Measurements from ENCODE around the gene ENDOU.

ENDOU gene

DNA sequence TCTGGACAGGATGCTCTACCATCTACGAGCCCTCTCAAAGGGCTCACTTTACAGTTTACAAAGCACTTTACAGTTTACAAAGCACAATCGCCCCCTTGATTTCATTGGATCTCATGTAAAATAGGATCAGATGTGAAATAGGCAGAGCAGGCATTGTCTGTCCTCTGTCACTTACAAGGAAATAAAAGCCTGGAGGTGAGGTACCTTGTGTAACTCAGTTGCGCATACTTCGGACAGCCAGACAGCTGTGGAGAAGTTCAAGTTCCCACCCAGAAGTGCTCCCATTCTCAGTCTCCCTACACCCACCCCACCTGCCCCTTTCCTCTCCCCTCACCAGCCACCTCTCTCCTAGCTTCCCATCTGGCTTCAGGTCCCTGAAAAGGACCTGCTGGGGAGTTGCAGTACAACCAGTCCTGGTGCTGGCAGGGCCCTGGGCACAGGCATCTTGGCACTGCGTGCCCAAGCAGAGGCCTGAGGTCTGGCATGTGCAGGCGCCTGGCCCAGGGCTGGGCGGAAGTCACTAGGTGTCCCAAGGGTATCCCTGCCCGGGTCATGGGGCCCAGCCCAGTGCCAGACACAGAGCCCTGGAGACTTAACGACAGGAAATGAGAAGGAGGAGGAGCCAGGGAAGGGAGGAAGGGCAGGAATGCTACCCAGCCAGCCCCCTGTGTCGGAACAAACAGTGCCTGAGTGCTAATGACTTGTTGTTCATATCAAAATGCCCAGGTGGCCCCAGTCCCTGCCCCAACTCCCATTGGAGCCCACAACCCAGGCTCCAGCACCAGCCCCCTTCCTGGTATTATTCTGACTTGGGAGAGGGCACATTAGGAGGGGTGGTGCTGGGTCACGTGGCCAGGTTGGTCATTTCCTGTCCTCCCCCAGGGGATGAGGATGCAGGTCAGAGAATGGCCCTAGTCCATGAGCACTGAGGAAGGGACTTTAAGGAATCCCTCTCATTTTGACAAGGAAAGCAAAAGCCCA lies 28.0 kb upstream of the ENDOU start:
- WGBS, 2 donors (ENCODE audit: extremely low coverage in 2 of 2, insufficient read length in 2 of 2, insufficient replicate concordance in 1 of 2), result no CpG with 5 or more reads among the region's 11 CpGs
- no peak overlapping the region for H3K27ac ChIP-seq (replicated peaks; ENCODE audit: low read length)
- DNase-seq (ENCODE audit: low spot score), result no peak

GRCh38 chr12:47752552-47752951 lies 27.3 kb upstream of the ENDOU start:
- Histone ChIP-seq H3K79me1 (ENCODE audit: low read depth, low read length) (no peaks in the 10 kb centered on the region), H3K14ac (ENCODE audit: low read length) (no peak overlapping the region), H3K36me3 (replicated peaks in 1 of 2; ENCODE audit: control insufficient read depth in 2 of 2, insufficient read depth in 2 of 2, low read length in 2 of 2) (no peaks in the 10 kb centered on the region), H3K18ac (ENCODE audit: low read length) (no peak overlapping the region), H3K4me3 (ENCODE audit: low read length in 2 of 2) (no peak overlapping the region), H3K9me3 (replicated peaks in 1 of 2; ENCODE audit: control insufficient read depth in 2 of 2, insufficient read depth in 1 of 2, low read depth in 1 of 2, low read length in 2 of 2) (no peaks in the 10 kb centered on the region), H3K4me2 (ENCODE audit: insufficient read depth, low read length, poor library complexity, severe bottlenecking) (no peak overlapping the region), H3K27ac (replicated peaks; ENCODE audit: low read length) (no peak overlapping the region), H2BK5ac (ENCODE audit: low read length) (no peak overlapping the region), H3K4me1 (ENCODE audit: control insufficient read depth in 2 of 2, insufficient read depth in 1 of 2, low read depth in 1 of 2, low read length in 2 of 2) (peaks cover 5 to 10% of the 10 kb centered on the region in 2 donors), H2BK120ac (ENCODE audit: low read depth, low read length) (no peak overlapping the region), H4K8ac (ENCODE audit: low read depth, low read length) (no peak overlapping the region), H3K9ac (ENCODE audit: low read depth, low read length, poor library complexity) (no peak overlapping the region), H2AFZ (ENCODE audit: low read length) (no peak overlapping the region), H3K27me3 (ENCODE audit: control insufficient read depth in 3 of 3, insufficient read depth in 3 of 3, low read depth in 1 of 3, low read length in 3 of 3) (no peaks in the 10 kb centered on the region), H2BK15ac (ENCODE audit: low read length) (no peak overlapping the region), H2AK5ac (ENCODE audit: low read depth, low read length) (no peak overlapping the region), H4K91ac (ENCODE audit: low read depth, low read length, poor library complexity) (peak overlapping the region; percentile 38), H2BK12ac (ENCODE audit: low read length) (no peak overlapping the region), H3K4ac (ENCODE audit: low read length) (no peak overlapping the region), H3K23ac (ENCODE audit: low read depth, low read length, poor library complexity) (no peak overlapping the region)
- no CpG with 5 or more reads among the region's 7 CpGs for WGBS, 2 donors (ENCODE audit: extremely low coverage in 2 of 2, insufficient read length in 2 of 2, insufficient replicate concordance in 1 of 2)
- DNase-seq (ENCODE audit: low spot score), result no peak

More for the DNA sequence above, 28.0 kb upstream of the ENDOU start:
- H2BK15ac ChIP-seq (ENCODE audit: low read length), result no peak overlapping the region
- H3K9me3 ChIP-seq (replicated peaks in 1 of 2; ENCODE audit: control insufficient read depth in 2 of 2, insufficient read depth in 1 of 2, low read depth in 1 of 2, low read length in 2 of 2), result no peaks in the 10 kb centered on the region
- no peak overlapping the region for H3K18ac ChIP-seq (ENCODE audit: low read length)
- H3K4me3 ChIP-seq (ENCODE audit: low read length in 2 of 2), result no peak overlapping the region
- peak overlapping the region; percentile 68 for H2AFZ ChIP-seq (ENCODE audit: low read length)
- no peak overlapping the region for H2BK5ac ChIP-seq (ENCODE audit: low read length)
- H2AK5ac ChIP-seq (ENCODE audit: low read depth, low read length), result no peak overlapping the region
- H3K79me1 ChIP-seq (ENCODE audit: low read depth, low read length), result no peaks in the 10 kb centered on the region
- no peaks in the 10 kb centered on the region for H3K36me3 ChIP-seq (replicated peaks in 1 of 2; ENCODE audit: control insufficient read depth in 2 of 2, insufficient read depth in 2 of 2, low read length in 2 of 2)
- H3K4me2 ChIP-seq (ENCODE audit: insufficient read depth, low read length, poor library complexity, severe bottlenecking), result no peak overlapping the region
- H3K27me3 ChIP-seq (ENCODE audit: control insufficient read depth in 3 of 3, insufficient read depth in 3 of 3, low read depth in 1 of 3, low read length in 3 of 3), result no peaks in the 10 kb centered on the region
- H3K14ac ChIP-seq (ENCODE audit: low read length), result no peak overlapping the region
- no peak overlapping the region for H4K91ac ChIP-seq (ENCODE audit: low read depth, low read length, poor library complexity)
- no peak overlapping the region for H3K9ac ChIP-seq (ENCODE audit: low read depth, low read length, poor library complexity)
- no peak overlapping the region for H2BK120ac ChIP-seq (ENCODE audit: low read depth, low read length)
- H2BK12ac ChIP-seq (ENCODE audit: low read length), result no peak overlapping the region
- H3K4me1 ChIP-seq (ENCODE audit: control insufficient read depth in 2 of 2, insufficient read depth in 1 of 2, low read depth in 1 of 2, low read length in 2 of 2), result peaks cover 12 to 15% of the 10 kb centered on the region in 2 donors
- no peak overlapping the region for H3K23ac ChIP-seq (ENCODE audit: low read depth, low read length, poor library complexity)
- no peak overlapping the region for H3K4ac ChIP-seq (ENCODE audit: low read length)
- H4K8ac ChIP-seq (ENCODE audit: low read depth, low read length), result no peak overlapping the region

DNA sequence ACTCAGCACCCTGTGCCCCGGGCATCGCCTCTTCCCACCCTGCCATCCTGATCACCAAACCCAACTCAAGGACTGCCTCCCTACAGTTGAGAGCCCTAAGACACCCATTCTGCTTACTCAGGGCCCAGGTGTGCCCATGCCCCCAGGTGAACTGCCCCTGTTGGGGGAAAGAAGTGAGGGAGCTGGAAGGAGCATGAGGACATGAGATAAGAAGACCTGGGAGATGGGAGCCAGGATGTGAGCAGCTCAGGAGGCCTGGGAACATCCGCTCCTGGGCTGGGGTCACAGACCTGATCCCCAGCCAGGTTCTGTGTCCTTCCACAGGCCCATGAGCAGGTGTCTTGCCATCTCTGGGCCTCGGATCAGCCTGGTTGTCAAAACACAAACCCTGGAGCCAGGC lies 26.8 kb upstream of the ENDOU start:
- Histone ChIP-seq H2BK120ac (ENCODE audit: low read depth, low read length) (no peak overlapping the region), H3K79me1 (ENCODE audit: low read depth, low read length) (no peaks in the 10 kb centered on the region), H2BK5ac (ENCODE audit: low read length) (no peak overlapping the region), H3K9me3 (replicated peaks in 1 of 2; ENCODE audit: control insufficient read depth in 2 of 2, insufficient read depth in 1 of 2, low read depth in 1 of 2, low read length in 2 of 2) (no peaks in the 10 kb centered on the region), H2AFZ (ENCODE audit: low read length) (no peak overlapping the region), H3K4ac (ENCODE audit: low read length) (no peak overlapping the region), H3K27ac (replicated peaks; ENCODE audit: low read length) (no peak overlapping the region), H2BK12ac (ENCODE audit: low read length) (no peak overlapping the region), H3K23ac (ENCODE audit: low read depth, low read length, poor library complexity) (no peak overlapping the region), H3K27me3 (ENCODE audit: control insufficient read depth in 3 of 3, insufficient read depth in 3 of 3, low read depth in 1 of 3, low read length in 3 of 3) (no peaks in the 10 kb centered on the region), H4K8ac (ENCODE audit: low read depth, low read length) (no peak overlapping the region), H3K36me3 (replicated peaks in 1 of 2; ENCODE audit: control insufficient read depth in 2 of 2, insufficient read depth in 2 of 2, low read length in 2 of 2) (no peaks in the 10 kb centered on the region), H3K4me1 (ENCODE audit: control insufficient read depth in 2 of 2, insufficient read depth in 1 of 2, low read depth in 1 of 2, low read length in 2 of 2) (peaks cover under 1 to 6% of the 10 kb centered on the region in 2 donors), H4K91ac (ENCODE audit: low read depth, low read length, poor library complexity) (no peak overlapping the region), H3K4me2 (ENCODE audit: insufficient read depth, low read length, poor library complexity, severe bottlenecking) (no peak overlapping the region), H3K4me3 (ENCODE audit: low read length in 2 of 2) (no peak overlapping the region), H2BK15ac (ENCODE audit: low read length) (peak overlapping the region; percentile 42), H3K14ac (ENCODE audit: low read length) (no peak overlapping the region), H2AK5ac (ENCODE audit: low read depth, low read length) (no peak overlapping the region), H3K9ac (ENCODE audit: low read depth, low read length, poor library complexity) (no peak overlapping the region), H3K18ac (ENCODE audit: low read length) (no peak overlapping the region)
- WGBS, 2 donors (ENCODE audit: extremely low coverage in 2 of 2, insufficient read length in 2 of 2, insufficient replicate concordance in 1 of 2), result no CpG with 5 or more reads among the region's 4 CpGs
- no peak for DNase-seq (ENCODE audit: low spot score)

DNA sequence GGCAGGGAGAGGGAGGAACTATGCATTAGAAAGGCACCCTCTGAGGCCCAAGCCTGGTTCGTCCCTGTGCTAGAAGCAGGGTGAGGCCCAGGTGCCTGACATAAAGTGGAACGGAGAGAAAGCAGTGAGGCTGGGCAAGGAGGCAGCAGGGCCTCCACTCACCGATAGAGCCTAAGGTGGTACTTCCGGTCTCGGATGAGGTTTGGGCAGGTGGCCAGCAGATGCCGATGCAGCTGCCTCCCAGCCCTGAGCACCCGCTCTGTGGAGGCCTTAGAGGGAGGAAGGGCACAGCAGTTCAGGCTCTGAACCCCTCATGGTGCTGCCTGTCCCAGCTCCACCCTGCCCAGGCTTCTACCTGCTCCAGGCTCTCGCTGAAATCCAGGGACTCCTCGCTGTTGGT lies 26.3 kb upstream of the ENDOU start:
- no CpG with 5 or more reads among the region's 9 CpGs for WGBS, 2 donors (ENCODE audit: extremely low coverage in 2 of 2, insufficient read length in 2 of 2, insufficient replicate concordance in 1 of 2)

More for the DNA sequence above, 26.3 kb upstream of the ENDOU start:
- no peak overlapping the region for H3K9ac ChIP-seq (ENCODE audit: low read depth, low read length, poor library complexity)
- no peaks in the 10 kb centered on the region for H3K9me3 ChIP-seq (replicated peaks in 1 of 2; ENCODE audit: control insufficient read depth in 2 of 2, insufficient read depth in 1 of 2, low read depth in 1 of 2, low read length in 2 of 2)
- H3K4ac ChIP-seq (ENCODE audit: low read length), result no peak overlapping the region
- H2AFZ ChIP-seq (ENCODE audit: low read length), result no peak overlapping the region
- no peak overlapping the region for H3K14ac ChIP-seq (ENCODE audit: low read length)
- no peaks in the 10 kb centered on the region for H3K36me3 ChIP-seq (replicated peaks in 1 of 2; ENCODE audit: control insufficient read depth in 2 of 2, insufficient read depth in 2 of 2, low read length in 2 of 2)
- H3K18ac ChIP-seq (ENCODE audit: low read length), result peak overlapping the region; percentile 39
- H2AK5ac ChIP-seq (ENCODE audit: low read depth, low read length), result peak overlapping the region; percentile 67
- no peak for DNase-seq (ENCODE audit: low spot score)
- peaks cover 0 to 5% of the 10 kb centered on the region in 2 donors for H3K4me1 ChIP-seq (ENCODE audit: control insufficient read depth in 2 of 2, insufficient read depth in 1 of 2, low read depth in 1 of 2, low read length in 2 of 2)
- H3K27me3 ChIP-seq (ENCODE audit: control insufficient read depth in 3 of 3, insufficient read depth in 3 of 3, low read depth in 1 of 3, low read length in 3 of 3), result no peaks in the 10 kb centered on the region
- H3K4me3 ChIP-seq (ENCODE audit: low read length in 2 of 2), result peak overlapping the region in 1 of 2 donors; percentile 20
- H4K91ac ChIP-seq (ENCODE audit: low read depth, low read length, poor library complexity), result no peak overlapping the region
- H4K8ac ChIP-seq (ENCODE audit: low read depth, low read length), result no peak overlapping the region
- no peak overlapping the region for H2BK5ac ChIP-seq (ENCODE audit: low read length)
- no peak overlapping the region for H3K4me2 ChIP-seq (ENCODE audit: insufficient read depth, low read length, poor library complexity, severe bottlenecking)
- H3K23ac ChIP-seq (ENCODE audit: low read depth, low read length, poor library complexity), result peak overlapping the region; percentile 35
- H2BK12ac ChIP-seq (ENCODE audit: low read length), result no peak overlapping the region
- no peak overlapping the region for H2BK120ac ChIP-seq (ENCODE audit: low read depth, low read length)
- H2BK15ac ChIP-seq (ENCODE audit: low read length), result peak overlapping the region; percentile 42
- no peaks in the 10 kb centered on the region for H3K79me1 ChIP-seq (ENCODE audit: low read depth, low read length)
- no peak overlapping the region for H3K27ac ChIP-seq (replicated peaks; ENCODE audit: low read length)
